Cortex of kidney (tissue), 1 donor: Measurements from ENCODE around the gene FAT1.

Experiments used
- DNase-seq: peaks from one replicate; lab custom pipeline; 2025; lab: John Stamatoyannopoulos, UW

Gene FAT1

DNA sequence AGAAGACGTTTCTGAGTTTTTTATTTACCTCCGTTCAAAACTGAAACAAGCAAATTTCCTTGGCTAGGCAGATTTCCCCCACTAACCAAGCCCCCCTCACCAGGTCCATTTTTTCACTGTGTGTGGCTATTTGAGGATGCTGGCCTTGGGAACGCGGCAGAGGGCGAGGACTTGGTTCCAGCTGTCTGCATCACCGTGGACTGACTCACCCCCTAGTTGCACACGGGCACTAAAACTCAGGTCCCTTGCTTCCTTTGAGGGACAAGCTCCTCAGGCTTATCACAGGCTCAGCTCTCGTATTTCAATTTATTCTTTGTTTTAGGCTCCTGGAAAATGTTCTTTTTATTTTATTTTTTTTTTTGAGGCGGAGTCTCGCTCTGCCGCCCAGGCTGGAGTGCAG, 159.9 kb downstream of the FAT1 start:
- DNase-seq, result no peak

DNA sequence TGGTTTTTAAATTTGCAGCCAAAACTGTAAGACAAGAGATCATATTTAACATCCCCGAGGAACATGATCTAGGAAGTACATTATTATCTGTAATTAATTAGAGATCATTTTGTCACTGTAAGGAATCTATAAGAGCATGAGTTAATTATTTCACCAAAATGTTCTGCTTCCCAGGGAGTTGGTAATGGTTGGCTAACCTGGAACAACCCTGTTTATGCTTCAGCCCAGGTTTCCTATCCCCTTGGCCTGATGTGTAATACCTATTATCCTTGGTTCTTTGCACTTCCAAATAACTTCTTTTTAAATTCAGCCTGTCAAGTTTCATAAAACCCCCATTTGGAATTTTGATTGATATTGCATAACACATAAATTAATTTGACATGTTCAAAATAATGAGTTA, 161.9 kb downstream of the FAT1 start:
- no peak for DNase-seq

DNA sequence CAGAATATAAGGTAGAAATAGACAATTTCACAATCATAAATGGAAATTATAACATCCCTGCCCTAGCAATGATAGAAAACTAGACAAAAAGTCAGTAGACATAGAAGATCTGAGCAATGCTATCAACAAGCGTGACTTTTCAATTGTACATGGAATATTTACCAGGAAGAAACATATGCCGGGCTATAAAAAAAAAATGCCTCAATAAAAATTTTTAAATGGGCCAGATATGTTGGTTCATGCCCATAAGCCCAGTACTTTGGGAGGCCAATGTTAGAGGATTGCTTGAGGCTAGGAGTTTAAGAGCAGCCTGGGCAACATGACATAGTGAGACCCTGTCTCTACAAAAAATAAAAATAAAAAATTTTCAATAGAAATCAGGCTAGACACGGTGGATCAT, 163.0 kb downstream of the FAT1 start:
- DNase-seq, result no peak

DNA sequence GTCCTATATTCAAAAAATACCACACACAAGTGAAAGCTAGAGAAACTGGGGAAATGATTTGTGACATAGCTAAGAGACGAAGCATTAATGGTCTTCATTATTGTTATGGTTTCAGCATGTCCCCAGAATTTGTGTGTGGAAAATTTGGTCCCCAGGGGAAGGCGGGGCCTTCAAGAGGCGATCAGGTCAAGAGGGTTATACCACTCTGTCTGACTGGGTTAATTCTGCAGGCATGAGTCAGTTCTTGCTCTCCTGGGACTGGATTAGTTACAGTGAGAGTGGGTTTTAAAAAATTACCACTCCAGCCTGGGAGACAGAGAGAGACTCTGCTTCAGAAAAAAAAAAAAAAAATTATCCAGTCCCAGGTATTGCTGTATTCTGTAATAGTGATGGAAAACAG, 166.2 kb downstream of the FAT1 start:
- no peak for DNase-seq

DNA sequence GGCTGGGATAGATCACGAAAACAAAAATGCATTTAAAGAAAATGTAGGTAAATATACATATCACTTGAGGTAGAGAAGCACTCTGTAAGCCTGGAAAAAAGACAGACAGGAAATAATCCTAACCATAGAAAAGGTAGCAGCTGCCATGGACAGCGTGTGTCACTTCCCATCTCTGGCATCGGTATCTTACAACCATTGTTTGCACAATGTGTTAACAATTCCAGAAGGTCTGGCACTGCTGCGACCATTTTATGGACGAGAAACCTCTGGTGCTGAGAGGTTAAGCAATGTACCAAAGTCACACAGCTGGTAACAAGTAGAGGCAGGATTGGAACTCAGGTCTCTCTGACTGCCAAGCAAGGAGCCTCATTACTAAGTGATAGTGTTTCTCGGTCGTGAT, 166.6 kb downstream of the FAT1 start:
- no peak for DNase-seq

DNA sequence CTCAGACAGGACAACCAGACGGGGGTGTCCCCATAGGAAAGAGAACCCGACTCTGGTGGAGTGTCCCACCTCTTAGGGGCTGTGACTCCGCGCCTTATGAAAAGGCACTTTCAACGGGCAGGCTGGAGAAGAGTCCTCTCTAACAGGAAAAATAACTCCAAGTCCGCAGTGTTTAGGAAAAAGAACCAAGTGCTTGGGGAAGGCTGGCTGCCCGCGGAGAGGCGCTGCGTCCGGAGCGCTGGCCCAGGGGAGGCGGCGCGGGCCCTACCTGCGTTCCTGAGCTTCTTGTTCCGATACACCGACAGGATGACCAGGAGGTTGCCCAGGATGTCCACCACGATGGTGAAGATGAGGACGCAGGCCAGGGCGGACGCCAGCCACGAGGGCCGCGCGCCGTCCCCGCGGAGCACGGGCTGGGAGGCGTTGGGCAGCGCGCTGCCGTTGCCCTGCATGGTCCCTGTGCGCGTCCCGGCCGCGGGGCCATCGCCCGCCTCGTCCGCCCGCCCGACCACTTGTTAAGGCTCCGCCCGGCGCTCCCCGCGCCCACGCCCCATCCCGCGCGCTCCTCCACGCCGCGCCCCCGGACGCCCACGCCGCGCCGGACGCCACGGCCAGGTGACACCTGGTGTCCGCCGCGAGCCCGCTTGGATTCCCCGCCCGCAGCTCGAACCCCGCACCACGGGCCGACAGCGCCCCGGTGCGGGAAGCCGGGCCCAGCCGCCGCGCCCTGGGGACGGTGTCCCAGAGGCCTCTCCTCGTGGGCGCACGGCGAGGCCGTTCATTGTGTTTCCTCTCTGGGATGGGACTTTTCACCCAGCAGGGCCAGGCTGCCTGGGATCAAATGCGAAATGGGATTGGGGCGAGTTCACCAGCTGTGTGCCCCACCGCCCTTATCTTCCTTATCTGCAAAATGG, 168.5 kb downstream of the FAT1 start, which contains the start of gene MTNR1A:
Gene MTNR1A, minus strand, starts transcription at position 654 of the 914 bp plus-strand sequence. Its CDS starts 202 bp downstream, at position 452.
- no peak for DNase-seq

DNA sequence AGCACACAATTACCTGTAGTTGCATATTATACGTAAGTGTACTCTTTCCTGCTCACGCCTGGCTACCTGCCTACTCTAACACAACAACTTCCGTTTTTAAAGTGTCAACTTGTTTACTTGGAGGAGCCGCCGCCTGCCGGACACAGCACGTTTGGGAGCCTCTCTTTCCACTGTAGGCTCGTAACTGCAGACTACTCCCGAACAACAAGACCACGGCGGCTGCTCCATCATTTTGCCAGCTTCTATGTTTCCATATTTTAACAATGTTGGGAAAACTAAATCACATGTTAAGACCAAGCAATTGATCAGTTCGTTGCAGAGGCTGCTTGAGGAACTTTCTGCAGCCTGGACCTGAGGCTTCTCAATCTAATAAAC, 169.1 kb downstream of the FAT1 start:
- no peak for DNase-seq

DNA sequence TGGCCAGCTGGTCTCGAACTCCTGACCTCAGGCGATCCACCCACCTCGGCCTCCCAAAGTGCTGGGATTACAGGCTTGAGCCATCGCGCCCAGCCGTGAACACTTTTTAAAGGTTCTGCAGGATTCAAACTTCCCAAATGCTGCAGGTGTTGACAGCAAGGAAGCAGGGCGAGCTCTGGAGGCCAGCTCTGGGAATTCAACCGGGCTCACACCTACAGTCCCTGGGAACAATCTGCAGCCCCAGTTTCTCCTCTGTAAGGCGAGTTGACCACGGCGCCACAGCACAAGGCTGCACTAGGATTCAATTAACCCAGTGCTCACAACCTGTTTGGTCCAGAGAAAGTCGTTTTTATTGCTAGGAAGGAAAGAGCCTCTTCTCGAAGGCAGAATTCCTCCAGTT, 169.9 kb downstream of the FAT1 start:
- no peak for DNase-seq

DNA sequence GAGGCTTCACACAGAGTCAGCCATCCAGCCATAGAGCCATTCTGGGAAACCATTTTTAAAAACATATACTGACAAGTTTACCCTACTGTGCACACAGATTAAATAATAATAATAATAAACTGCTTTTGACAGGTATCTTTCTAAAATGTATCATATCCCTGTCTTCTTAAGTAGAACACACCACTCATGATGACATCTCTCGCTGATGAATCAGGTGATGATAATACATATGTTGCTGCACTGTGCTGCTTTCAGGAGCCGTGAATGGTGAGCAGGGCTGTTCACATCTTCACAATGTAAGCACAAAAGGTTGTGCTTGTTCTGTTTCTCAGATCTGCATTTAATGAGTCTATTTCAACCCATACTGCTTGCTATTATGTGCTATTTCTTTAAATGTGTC, 171.8 kb downstream of the FAT1 start:
- no peak for DNase-seq

DNA sequence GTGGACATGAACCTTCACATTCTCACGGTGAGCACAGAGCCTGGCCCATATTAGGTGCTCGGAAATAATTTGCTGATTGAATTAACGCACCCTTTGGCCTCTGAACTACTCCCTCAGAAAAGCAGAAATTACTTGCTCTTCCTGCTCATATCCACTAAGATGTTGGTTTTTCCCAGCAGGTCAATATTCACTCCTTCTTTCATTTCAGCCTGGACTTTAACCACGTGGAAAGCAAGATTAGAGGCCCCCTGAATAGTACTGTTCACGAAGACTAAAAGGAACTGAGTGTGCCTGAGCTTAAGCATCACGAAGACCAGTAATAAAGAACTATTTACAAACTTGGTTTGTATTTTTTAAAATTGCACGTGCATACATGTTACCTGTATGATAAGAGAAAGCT, 178.2 kb downstream of the FAT1 start:
- no peak for DNase-seq

DNA sequence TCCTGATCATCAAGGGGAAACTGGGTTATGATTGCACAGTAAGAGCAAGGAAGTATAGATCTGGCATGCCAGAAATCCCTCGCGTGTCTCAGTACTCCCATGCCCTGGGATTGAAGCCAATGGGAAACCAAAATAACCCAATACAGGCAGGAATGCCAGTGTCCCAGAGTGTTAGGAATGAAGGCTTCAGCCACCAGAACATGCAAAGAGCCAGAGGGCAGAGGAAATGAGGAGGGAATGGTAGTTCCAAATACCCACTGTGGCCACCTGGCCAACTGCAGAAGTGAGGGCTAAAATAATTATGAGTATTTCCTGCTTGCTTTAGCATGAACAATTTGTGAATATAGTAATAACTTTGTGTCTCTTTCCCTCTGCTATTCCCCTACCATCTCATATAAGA, 180.4 kb downstream of the FAT1 start:
- DNase-seq, result no peak

DNA sequence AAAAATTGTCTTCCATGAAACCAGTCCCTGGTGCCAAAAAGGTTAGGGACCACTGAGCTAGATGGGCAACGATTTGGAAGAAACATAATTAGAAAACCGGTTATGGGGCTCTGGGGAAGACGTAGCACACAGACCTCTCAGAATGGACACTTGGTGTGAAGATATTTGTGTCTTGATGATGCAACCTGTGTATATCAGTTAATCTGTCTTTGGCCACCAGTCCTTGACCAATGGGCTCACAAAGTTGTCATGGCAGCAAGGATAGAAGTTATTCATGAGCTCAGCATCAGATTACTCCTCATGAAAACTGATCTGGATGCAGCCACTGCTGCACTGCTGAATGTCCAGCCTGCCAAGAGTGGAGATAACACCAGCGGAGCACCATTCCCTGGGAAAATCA, 181.9 kb downstream of the FAT1 start:
- DNase-seq, result no peak

DNA sequence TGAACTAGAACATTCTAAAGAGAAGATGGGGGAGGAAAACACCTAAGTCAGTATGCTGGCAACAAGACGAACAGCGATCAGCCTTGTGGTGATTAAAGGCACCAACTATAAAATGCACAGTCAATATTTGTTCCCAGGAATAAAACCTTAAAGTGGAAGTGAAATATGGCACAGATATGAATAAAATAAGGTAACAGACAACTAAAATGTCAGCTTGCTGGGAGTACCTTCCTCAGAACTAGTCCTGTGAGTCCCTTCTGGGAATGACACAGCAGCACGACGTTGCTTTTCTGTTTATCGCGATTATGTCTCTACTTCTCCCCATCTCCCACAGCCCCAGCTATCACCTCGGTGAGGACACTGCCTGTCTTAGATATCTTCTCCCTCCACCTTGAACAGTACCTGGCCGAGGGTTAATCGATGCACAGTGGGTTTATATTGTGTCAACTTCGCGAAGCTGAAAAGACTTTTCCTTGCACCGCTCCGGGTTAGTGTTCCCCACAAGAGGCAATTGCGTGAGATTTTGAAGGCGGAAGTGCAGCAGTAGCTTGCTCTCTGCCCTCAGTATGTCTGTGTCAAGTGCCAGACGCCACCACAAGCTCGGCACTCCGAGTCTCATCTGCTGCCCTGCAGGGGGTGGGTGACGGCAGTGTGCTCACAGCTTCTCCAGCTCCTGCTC, 185.7 kb downstream of the FAT1 start:
- DNase-seq, result no peak
